KMS-11 (cell line): ENCODE measurements around the gene SPATS2.

Source experiments
- H2AFZ ChIP-seq: fragments of 200-600 bp; sonication (generic); 2 replicates; pipeline ENCODE4 v1.6.1; 2016; ENCODE audit warnings: antibody characterized with exemption, mixed run types, low read depth
- H3K27ac ChIP-seq: fragments of 200-600 bp; sonication (generic); 2 replicates; pipeline ENCODE4 v1.6.1; 2016; ENCODE audit warnings: mild to moderate bottlenecking, mixed run types
- H3K27me3 ChIP-seq: fragments of 200-600 bp; sonication (generic); 2 replicates; pipeline ENCODE4 v1.6.1; 2017; ENCODE audit warnings: mild to moderate bottlenecking, low read depth, mixed run types, moderate library complexity; ENCODE audit not compliant: insufficient read depth
- H3K36me3 ChIP-seq: fragments of 200-600 bp; sonication (generic); 2 replicates; pipeline ENCODE4 v1.6.1; 2017; ENCODE audit warnings: mild to moderate bottlenecking, mixed run types; ENCODE audit not compliant: insufficient read depth
- H3K4me1 ChIP-seq: fragments of 200-600 bp; sonication (generic); 2 replicates; pipeline ENCODE4 v1.6.1; 2016; ENCODE audit warnings: mild to moderate bottlenecking, low read depth, mixed run types; ENCODE audit not compliant: poor library complexity, severe bottlenecking
- H3K4me2 ChIP-seq: fragments of 200-600 bp; sonication (generic); 2 replicates; pipeline ENCODE4 v1.7.0; 2016; ENCODE audit warnings: mild to moderate bottlenecking, mixed run types
- H3K4me3 ChIP-seq: fragments of 200-600 bp; sonication (generic); IDR thresholded peaks from 2 replicates; pipeline ENCODE4 v1.6.1; 2017; ENCODE audit warnings: low read depth, low read length, mixed read lengths; ENCODE audit not compliant: insufficient read depth
- H3K79me2 ChIP-seq: fragments of 200-600 bp; sonication (generic); 2 replicates; pipeline ENCODE4 v1.6.1; 2016; ENCODE audit warnings: low read depth, mixed run types; ENCODE audit not compliant: insufficient read depth
- H3K9ac ChIP-seq: fragments of 200-600 bp; sonication (generic); 2 replicates; pipeline ENCODE4 v1.6.1; 2016; ENCODE audit warnings: mild to moderate bottlenecking, mixed run types
- H4K20me1 ChIP-seq: fragments of 200-600 bp; sonication (generic); 2 replicates; pipeline ENCODE4 v1.6.1; 2016; ENCODE audit warnings: mild to moderate bottlenecking, mixed run types; ENCODE audit not compliant: insufficient read depth
- CTCF ChIP-seq: fragments of 200-600 bp; sonication (generic); conservative IDR thresholded peaks from 2 replicates; pipeline ENCODE4 v1.6.1; 2017; ENCODE audit warnings: low read depth, mild to moderate bottlenecking, antibody characterized with exemption, low read length, moderate library complexity, mixed read lengths

The SPATS2 gene

GRCh38 chr12:49388682-49389386 lies 21.6 kb downstream of the SPATS2 start:
- Histone ChIP-seq H3K9ac (no peak overlapping the region), H2AFZ (no peak overlapping the region), H3K27me3 (no peaks in the 10 kb centered on the region), H4K20me1 (peaks cover 6% of the 10 kb centered on the region; the same call in 1 of the 2 replicates), H3K27ac (no peak overlapping the region), H3K4me2 (no peak overlapping the region), H3K36me3 (no peaks in the 10 kb centered on the region), H3K4me3 (no peak overlapping the region), H3K79me2 (peaks cover 81% of the 10 kb centered on the region), H3K4me1 (peaks cover 9% of the 10 kb centered on the region)
- no peak for TF ChIP-seq CTCF

- Histone ChIP-seq H4K20me1 (peaks cover 6% of the 10 kb centered on the region; the same call in 1 of the 2 replicates), H3K27ac (no peak overlapping the region), H3K9ac (no peak overlapping the region), H2AFZ (no peak overlapping the region), H3K79me2 (peaks cover 81% of the 10 kb centered on the region), H3K4me2 (no peak overlapping the region), H3K4me3 (no peak overlapping the region), H3K36me3 (no peaks in the 10 kb centered on the region), H3K4me1 (peaks cover 9% of the 10 kb centered on the region), H3K27me3 (no peaks in the 10 kb centered on the region)
- no peak for TF ChIP-seq CTCF
Measured at GRCh38 chr12:49389387-49389703, 22.1 kb downstream of the SPATS2 start.

GRCh38 chr12:49397000-49397399 lies 29.7 kb downstream of the SPATS2 start:
- Histone ChIP-seq H3K4me3 (no peak overlapping the region), H3K4me2 (no peak overlapping the region), H3K27ac (no peak overlapping the region), H3K9ac (no peak overlapping the region), H4K20me1 (peaks cover 25% of the 10 kb centered on the region), H2AFZ (no peak overlapping the region), H3K79me2 (peaks cover 88% of the 10 kb centered on the region), H3K36me3 (no peaks in the 10 kb centered on the region), H3K27me3 (no peaks in the 10 kb centered on the region), H3K4me1 (peaks cover 9% of the 10 kb centered on the region)
- no peak for TF ChIP-seq CTCF

- H3K4me1 ChIP-seq: peaks cover 9% of the 10 kb centered on the region
- H3K9ac ChIP-seq: no peak overlapping the region
- H3K4me3 ChIP-seq: no peak overlapping the region
- H2AFZ ChIP-seq: no peak overlapping the region
- no peaks in the 10 kb centered on the region for H3K36me3 ChIP-seq
- peaks cover 71% of the 10 kb centered on the region for H3K79me2 ChIP-seq
- H4K20me1 ChIP-seq: peaks cover 25% of the 10 kb centered on the region
- H3K4me2 ChIP-seq: no peak overlapping the region
- no peak overlapping the region for H3K27ac ChIP-seq
- TF ChIP-seq CTCF: no peak
- H3K27me3 ChIP-seq: no peaks in the 10 kb centered on the region
Measured at GRCh38 chr12:49400304-49400703, 33.0 kb downstream of the SPATS2 start.
